Measurements from ENCODE around the gene CCDC70. TPM values are rescaled to one million over a fixed set of nuclear protein-coding genes. Genes with fewer than 3 reads are reported as not detected.

The CCDC70 gene
- total RNA-seq = not detected in 2 replicates

GRCh38 chr13:51861723-51862300, at the start of gene CCDC70:
TSS of gene CCDC70 (plus strand) at chr13:51861969. CDS start at chr13:51865412, 3,443 bp downstream.

GRCh38 chr13:51844862-51845573, 16.8 kb upstream of the CCDC70 start, which contains the start of gene TMEM272:
TSS of gene TMEM272 (minus strand) at chr13:51845177. CDS start at chr13:51838530, 6,647 bp downstream.

Other genes starting within 250 kb of the CCDC70 start
- 4.0 and 10.2 TPM in 2 replicates for gene DHRS12, start 57.8 kb upstream of the CCDC70 start, total RNA-seq
- gene TMEM272, start 16.8 kb upstream of the CCDC70 start, total RNA-seq = 0.39 TPM in 1 of 2 replicates, not detected in the other
- gene ATP7B, start 149.5 kb downstream of the CCDC70 start, total RNA-seq = 18.2 and 26.3 TPM in 2 replicates
- gene ALG11, start 150.4 kb downstream of the CCDC70 start, total RNA-seq = 20.4 and 27.4 TPM in 2 replicates
- gene UTP14C, start 162.7 kb downstream of the CCDC70 start, total RNA-seq = 11.0 and 11.3 TPM in 2 replicates